Subcutaneous adipose tissue (tissue), 4 donors: Measurements from ENCODE around the gene BDH1. TPM values are rescaled to one million over a fixed set of nuclear protein-coding genes. Genes with fewer than 3 reads are reported as not detected.

ENCODE experiments used
- CTCF ChIP-seq: fragments of 450-650 bp; IDR thresholded peaks from one replicate; pipeline ENCODE4 v1.5.1; 2016; ENCODE audit warnings: low read depth, mild to moderate bottlenecking, control low read depth, antibody characterized with exemption, moderate library complexity
- total RNA-seq, 4 donors: library from RNA; depleted of rRNA; stranded (reverse); fragments of >200 nt; gene quantifications; one replicate each; pipeline ENCODE4 v1.1.0, GENCODE V29; 2016

BDH1 gene
- total RNA-seq, 4 donors from 2014 or later = 15.5 to 65.2 (median 20.9) TPM

GRCh38 chr3:197533927-197534725 is 21.6 kb downstream of the BDH1 start:
- no peak for TF ChIP-seq CTCF

DNA sequence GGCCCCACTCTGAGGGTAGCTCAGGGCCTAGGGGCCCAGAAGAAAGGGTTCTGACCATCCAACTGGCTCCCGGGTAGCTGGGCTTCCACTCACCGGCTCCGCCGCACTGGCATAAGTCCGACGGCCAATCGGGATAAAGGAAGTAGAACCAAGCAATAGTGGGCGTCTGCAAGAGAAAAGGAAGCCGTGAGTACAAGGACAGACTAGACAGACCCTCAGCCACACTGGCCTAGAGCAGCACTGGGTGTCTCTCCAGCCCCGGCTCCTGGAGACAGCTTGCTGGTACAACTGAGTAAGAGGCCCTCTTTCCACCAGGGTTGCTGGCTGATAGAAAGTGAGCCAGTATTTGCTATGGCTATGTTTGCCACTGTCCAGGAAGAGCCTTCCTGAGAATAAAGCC is 22.4 kb downstream of the BDH1 start:
- TF ChIP-seq CTCF = no peak

- no peak for TF ChIP-seq CTCF
Observed at GRCh38 chr3:197532388-197532787, 23.4 kb downstream of the BDH1 start.

DNA sequence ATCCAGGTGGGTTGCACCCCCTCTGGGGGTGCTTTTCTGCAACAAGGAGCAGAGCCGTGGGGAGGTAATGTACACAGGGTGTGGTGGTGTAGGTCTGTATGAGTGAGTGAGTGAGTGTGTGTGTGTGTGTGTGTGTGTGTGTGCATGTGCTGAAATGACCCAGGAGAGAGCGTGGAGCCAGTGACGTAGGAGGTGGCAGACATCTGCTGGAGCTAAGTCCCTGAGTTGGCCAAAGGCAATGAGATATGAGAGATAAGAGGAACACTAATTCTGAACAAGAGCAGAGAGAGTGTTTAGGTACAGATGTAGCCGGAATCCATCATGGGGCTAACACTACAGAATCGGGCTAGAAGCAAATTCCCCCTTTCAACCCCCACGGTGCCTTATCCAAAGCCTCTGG is 27.6 kb downstream of the BDH1 start:
- no peak for TF ChIP-seq CTCF

- TF ChIP-seq CTCF = no peak
Observed at GRCh38 chr3:197527569-197527968, 28.2 kb downstream of the BDH1 start.

GRCh38 chr3:197525706-197526105 is 30.1 kb downstream of the BDH1 start:
- TF ChIP-seq CTCF = no peak

GRCh38 chr3:197524128-197524527 is 31.6 kb downstream of the BDH1 start:
- no peak for TF ChIP-seq CTCF
